NCI-H1417 (cell line): ENCODE results near the gene ATF6B.

Experiments used
- DNase-seq, 3 experiments: peaks; one replicate each; lab custom pipeline; 2025; lab: John Stamatoyannopoulos, UW

Gene ATF6B

DNA sequence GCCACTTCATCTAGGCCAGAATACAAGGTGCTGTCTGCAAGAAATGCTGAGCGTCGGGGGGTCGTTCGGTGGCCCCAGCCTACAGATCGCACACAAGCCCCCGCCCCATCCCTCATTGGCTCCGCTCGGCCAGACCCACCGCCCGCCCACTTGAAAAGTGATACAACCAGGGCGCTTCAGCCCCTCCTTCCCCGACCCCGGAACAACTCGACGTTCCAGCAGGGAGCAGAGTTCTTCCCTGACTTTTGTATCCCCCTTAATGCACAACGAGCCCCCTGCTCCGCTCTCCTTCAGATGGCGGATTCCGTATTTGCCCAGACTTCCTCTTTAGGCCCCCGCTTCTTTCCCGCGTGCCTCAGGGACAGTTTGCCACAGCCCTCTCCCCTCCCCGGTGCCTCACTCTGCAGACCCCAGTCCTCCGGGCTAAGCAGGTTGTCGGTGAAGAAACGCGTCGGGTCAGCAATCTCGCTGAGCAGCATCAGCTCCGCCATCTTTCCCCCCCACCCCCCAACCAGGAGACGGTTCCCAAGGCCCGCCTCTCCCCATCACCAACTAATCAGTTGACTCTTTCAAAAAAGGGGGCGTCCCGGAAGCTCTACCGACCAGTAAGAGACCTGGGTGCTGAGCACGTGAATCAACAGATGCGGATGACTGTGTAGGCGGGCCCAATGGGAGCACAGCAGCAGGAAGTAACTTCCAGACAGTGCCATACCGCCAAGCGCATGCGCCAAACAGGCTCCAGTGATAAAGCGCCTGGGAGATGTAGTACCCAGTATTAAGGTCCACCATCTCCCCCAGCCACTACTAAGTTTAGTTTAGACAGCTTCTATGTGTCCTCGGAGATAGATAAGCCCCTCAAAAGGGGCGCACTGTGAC lies at the start of gene ATF6B:
TSS of gene ATF6B (minus strand) at position 530 of the 876 bp plus-strand sequence. CDS start at position 491, 39 bp downstream.
- peak; percentile 95 to 99 (median 96) for DNase-seq

DNA sequence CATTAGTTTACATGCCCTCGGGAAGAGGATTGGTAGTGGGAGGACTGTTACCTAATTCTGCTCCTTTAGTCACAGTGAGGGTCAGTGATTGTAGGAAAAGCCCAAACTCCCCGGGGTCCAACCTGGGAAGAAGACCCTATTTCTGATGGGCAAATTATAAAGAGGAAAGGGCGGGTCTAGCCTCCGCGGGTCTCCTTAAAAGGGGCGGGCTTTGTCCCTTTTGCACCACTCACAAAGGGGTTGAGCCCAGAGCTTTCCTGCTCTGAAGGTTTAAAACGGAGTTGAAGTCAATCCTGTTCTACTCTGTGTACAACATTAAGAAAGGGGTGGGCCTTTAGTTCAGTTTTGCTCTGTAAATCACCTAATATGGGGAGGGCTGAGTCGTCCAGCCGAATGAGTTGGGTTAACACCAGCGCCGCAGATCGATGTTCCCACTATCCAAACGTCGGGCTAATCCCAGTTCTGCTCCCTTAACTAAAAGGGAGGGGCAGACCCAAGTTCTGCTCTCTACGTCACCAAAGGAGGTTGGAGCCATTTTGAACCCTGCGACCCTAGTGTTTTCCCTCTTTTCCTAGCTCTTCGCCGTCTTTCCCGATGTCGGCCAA lies 49.2 kb upstream of the ATF6B start:
- peak in 2 of 3 experiments; percentile 77 to 90 for DNase-seq

GRCh38 chr6:32176476-32177182 lies 48.6 kb upstream of the ATF6B start:
- peak in 2 of 3 experiments; percentile 27 to 37 for DNase-seq

- peak; percentile 94 to 96 (median 95) for DNase-seq
Observed at GRCh38 chr6:32175711-32176475, 47.8 kb upstream of the ATF6B start, which contains the start of gene AGPAT1. TSS of gene AGPAT1 (minus strand) at chr6:32176084. CDS start at chr6:32171496, 4,588 bp downstream.

DNA sequence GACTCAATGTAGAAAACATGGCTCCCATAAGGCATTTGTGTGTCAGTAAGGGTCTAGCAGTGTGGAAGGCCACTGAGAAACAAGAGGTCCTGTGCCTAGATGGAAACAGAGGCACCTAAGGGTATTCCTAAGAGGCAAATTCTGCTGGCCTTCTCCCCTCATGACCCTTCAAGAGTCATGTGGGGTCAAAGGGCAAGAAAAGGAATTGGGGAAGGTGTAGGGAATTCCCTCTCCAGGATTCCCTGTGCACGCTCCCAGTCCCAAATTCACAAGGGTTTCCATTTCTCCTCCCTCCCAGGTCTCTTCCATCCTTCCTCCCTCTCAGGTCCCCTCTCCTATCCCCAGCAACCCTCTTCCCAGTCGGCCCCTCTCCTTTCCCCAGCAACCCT lies 47.3 kb upstream of the ATF6B start:
- peak in 1 of 3 experiments; percentile 31 for DNase-seq

- DNase-seq, result no peak
Observed at GRCh38 chr6:32174416-32174815, 46.4 kb upstream of the ATF6B start.

- no peak for DNase-seq
Observed at GRCh38 chr6:32173051-32173727, 45.1 kb upstream of the ATF6B start.

DNA sequence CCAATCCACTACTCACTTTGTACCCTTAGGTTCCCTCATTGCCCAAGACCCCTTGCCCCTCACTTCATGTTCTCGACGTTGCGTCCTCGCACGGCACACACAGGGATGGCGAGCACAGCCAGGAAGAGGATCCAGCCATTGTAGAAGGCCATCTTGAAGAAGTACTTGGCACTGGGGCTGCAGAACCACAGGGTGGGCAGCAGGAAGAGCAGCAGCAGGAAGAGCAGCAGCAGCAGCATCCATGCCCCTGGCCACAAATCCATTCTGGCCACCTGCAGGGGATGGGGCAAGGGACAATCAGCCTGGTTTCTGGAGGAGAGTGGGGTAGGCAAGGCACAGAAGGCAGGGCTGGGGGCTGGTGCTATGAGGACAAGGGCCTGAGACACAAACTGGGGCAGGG lies 43.2 kb upstream of the ATF6B start:
- no peak for DNase-seq

DNA sequence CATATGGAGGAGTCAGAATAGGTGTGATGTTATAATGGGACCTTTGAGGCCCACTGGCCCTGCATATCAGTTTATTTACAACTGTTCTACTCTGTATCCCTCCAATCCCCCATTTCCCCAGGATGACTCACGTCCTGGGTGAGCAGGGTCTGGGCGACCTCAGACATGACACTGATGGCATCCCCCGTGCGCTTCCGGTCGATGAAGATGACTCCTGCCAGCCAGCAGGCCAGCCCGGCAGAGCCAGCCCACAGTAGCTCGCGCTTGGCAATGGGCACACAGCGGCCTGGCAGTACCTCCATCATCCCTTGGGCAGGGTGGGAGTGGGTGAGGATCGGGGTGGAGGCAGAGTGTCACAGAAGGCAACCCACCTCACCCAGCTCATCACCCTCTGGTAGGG lies 42.2 kb upstream of the ATF6B start:
- DNase-seq, result no peak

- DNase-seq, result no peak
Observed at GRCh38 chr6:32168807-32169591, 41.0 kb upstream of the ATF6B start.

- no peak for DNase-seq
Observed at GRCh38 chr6:32168350-32168749, 40.3 kb upstream of the ATF6B start.

GRCh38 chr6:32167761-32168262 lies 39.8 kb upstream of the ATF6B start:
- no peak for DNase-seq

DNA sequence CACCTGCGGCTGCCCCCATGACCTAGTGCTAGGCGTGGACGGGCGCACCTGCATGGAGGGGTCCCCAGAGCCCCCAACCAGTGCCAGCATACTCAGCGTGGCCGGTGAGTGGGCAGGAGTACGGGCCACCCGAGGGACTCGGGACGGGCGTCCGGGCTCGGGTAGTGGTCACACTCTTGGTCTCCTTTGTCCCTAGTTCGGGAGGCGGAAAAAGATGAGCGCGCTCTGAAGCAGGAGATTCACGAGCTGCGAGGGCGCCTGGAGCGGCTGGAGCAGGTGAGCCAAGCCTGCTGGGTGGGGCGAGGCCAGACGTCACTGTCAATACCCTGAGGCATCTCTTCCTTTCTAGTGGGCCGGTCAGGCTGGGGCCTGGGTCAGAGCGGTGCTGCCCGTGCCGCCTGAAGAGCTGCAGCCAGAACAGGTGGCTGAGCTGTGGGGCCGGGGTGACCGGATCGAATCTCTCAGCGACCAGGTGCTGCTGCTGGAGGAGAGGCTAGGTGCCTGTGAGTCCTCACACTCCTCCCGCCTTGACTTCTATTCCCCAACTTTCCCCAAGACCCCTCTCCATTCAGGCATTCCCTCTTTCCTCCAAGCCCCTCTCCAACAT lies 39.2 kb upstream of the ATF6B start:
- DNase-seq, result peak; percentile 4 to 58 (median 24)

DNA sequence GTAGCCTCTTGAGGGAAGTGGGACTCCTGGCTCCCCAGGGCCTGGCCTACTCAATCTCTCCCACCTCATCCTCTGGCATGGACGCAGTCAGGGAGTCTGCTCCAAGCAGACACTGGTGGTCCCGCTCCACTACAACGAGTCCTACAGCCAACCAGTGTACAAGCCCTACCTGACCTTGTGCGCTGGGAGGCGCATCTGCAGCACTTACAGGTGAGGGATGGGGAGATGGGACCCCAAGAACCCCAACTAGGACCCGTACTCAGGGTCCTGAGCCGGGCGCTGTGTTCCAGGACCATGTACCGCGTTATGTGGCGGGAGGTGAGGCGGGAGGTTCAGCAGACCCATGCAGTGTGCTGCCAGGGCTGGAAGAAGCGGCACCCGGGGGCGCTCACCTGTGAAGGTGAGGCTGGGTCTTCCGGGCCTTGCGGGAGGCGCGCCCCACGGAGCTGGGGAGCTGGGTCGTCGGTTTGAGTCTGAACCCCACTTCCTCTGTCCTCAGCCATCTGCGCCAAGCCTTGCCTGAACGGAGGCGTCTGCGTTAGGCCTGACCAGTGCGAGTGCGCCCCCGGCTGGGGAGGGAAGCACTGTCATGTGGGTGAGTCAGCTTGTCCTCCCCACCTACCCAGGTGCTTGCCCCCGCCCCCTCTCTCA lies 38.5 kb upstream of the ATF6B start:
- DNase-seq, result peak in 1 of 3 experiments; percentile 18

- DNase-seq, result no peak
Observed at GRCh38 chr6:32164295-32164694, 36.2 kb upstream of the ATF6B start, which contains the start of gene EGFL8. TSS of gene EGFL8 (plus strand) at chr6:32164595. CDS start at chr6:32166166, 1,571 bp downstream.

- no peak for DNase-seq
Observed at GRCh38 chr6:32163559-32164258, 35.7 kb upstream of the ATF6B start.

- DNase-seq, result no peak
Observed at GRCh38 chr6:32158052-32158451, 30.0 kb upstream of the ATF6B start.

DNA sequence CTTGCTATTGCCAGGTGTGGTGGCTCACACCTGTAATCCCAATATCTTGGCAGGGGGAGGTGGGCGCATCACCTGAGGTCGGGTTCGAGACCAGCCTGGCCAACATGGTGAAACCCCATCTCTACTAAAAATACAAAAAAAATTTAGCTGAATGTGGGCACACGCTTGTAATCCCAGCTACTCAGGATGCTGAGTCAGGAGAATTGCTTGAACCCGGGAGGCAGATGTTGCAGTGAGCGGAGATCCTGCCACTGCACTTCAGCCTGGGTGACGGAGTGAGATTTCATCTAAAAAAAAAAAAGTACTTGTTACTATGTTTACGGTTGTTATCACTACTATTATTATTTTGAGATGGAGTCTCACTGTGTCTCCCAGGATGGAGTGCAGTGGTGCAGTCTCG lies 28.8 kb upstream of the ATF6B start:
- DNase-seq, result no peak
